ENCODE results near the gene BCL11A.

- TF ChIP-seq REST (IDR thresholded peaks at IDR 0.05; ENCODE audit: insufficient read depth in 1 of 2, low read depth in 2 of 2, low read length in 1 of 2) (no peak), CTCF (IDR thresholded peaks at IDR 0.05) (no peak), POLR2AphosphoS5 (IDR thresholded peaks at IDR 0.05; ENCODE audit: low read depth, low read length) (no peak)
Observed at GRCh38 chr2:60602828-60603532, 49.5 kb upstream of the BCL11A start.
